NCI-H345 treated with DMSO at 0.1 percent for 48 hours (cell line): ENCODE measurements around the gene EMC10.

Experiments used
- DNase-seq: peaks from one replicate; lab custom pipeline; 2025; ENCODE audit not compliant: unreplicated experiment; lab: John Stamatoyannopoulos, UW

The EMC10 gene

GRCh38 chr19:50495020-50495531 is 18.8 kb downstream of the EMC10 start:
- no peak for DNase-seq

DNA sequence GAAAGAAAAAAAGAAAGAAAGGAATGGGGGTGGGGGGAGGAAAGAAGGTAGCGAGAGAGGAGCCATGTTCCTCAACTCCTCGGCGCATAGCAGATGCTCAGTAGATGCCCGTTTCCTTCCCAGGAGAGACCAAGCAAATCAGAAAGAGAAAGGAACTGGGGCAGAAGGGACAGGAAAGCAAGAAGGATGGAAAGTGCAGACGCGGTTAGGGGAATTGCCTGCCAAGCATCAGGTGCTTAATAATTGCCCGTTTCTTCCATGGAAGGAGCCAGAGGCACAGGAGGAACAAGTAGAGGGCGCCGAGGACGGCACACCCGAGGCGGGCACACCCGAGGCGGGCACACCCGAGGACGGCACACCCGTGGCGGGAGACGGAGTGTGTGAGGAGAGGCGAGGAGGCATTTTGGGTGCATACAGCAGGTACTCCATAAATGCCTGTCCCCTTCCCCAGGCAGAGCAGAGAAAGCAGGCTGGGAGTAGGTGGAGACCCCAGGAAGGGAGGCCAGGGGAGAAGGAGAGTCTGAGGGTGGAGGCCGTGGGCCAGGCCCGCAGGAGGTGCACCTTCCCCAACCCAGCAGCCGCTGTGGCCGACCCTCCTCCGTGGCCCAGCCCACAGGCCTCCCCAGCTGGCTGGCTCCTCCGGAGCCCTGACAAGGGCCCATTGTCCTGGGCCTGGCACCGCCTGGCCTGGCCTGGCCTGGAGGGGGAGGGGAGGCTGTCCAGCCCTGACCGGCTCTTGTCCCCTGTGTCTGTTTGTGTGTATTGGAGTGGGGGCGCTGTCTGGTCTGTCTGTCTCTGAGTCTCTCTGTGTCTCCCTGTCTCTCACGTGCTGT is 20.1 kb downstream of the EMC10 start:
- DNase-seq = no peak

DNA sequence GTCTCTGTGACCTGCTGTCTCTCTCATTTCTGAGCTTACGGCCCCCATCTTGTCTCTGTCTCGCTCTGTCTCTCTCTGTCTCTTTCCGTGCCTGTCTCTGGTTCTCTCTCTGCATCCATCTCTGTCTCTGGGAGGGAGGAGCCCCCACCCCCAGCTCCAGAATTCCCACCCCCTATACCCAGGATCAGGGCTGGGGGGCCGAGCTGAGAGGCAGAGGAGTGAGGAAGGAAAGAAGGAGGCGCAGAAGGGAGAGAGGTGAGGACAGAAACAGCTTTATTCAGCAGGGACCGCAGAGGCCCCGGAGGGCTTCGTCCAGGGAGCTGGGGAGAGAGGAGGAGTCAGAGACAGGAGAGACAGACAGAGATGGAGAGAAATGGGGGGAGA is 20.7 kb downstream of the EMC10 start:
- DNase-seq = no peak

DNA sequence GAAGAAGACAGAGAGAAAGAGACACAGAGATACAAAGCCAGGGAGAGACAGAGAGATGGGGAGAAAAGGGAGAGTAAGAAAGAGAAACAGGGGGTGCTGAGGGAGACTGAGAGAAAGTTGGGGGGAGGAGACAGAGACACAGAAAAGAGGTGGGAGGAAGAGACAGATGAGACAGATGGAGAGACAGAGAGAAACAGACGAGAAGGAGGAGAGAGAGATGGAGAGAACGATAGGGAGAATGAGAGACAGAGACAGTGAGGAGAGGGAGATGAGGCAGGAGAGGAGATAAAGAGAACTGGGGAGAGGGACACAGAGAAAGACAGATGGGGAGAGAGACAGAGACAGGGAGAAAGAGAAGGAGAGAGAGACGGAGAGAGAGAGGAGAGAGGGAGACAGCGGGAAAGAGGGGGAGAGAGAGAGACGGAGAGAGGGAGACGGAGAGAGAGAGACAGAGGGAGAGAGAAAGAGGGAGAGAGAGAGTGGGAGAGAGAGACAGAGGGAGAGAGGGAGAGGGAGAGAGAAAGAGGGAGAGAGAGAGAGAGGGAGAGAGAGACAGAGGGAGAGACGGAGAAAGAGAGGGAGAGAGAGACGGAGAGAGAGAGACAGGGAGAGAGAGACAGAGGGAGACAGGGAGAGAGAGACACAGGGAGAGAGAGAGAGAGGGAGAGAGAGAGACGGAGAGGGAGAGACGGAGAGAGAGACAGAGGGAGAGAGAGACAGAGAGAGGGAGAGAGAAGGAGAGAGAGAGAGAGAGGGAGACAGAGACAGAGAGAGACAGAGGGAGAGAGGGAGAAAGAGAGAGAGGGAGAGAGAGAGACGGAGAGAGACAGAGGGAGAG is 22.1 kb downstream of the EMC10 start:
- no peak for DNase-seq

- DNase-seq = no peak
These were observed 23.9 kb downstream of the EMC10 start for GRCh38 chr19:50500060-50500752.

GRCh38 chr19:50500753-50501151 is 24.4 kb downstream of the EMC10 start:
- DNase-seq = no peak

GRCh38 chr19:50501186-50501567 is 24.9 kb downstream of the EMC10 start:
- DNase-seq = no peak

- DNase-seq = no peak
These were observed 25.5 kb downstream of the EMC10 start for GRCh38 chr19:50501568-50502475.

DNA sequence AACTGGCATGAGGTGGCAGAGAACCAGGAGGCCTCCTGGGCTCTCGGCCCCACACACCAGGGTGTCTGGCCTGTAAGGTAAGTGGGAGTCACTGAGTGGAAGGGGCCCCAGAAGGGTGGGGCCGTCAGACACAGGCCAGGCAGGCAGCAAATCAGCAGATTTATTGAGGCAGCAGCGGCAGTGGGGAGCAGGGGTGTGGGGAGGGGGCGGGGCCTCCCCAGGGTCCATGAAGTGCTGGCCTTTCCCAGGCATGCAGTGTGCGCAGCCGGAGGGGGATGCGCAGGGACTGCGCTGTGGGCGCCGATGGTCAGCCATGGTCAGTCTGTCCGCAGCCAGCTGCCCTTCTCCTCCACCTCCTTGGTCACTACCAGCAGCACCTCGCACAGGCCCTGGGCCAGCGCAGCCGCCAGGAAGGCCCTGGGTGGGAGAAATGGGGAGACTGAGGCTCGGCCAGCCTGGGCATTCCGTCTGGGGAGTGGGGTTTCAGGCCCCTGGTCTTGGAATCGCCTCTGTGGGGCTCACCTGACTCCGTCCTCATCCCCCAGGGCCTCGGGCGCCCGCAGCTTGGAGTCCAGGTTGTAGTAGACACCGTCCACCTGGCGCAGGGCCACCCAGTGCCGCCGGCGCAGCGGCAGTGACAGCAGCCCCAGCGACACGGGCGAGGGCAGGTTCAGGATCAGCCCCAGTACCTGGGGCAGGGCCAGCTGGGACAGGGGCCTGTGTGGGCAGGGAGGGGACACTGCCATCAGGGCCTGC is 29.7 kb downstream of the EMC10 start:
- DNase-seq = no peak

GRCh38 chr19:50506700-50507099 is 30.4 kb downstream of the EMC10 start:
- no peak for DNase-seq

DNA sequence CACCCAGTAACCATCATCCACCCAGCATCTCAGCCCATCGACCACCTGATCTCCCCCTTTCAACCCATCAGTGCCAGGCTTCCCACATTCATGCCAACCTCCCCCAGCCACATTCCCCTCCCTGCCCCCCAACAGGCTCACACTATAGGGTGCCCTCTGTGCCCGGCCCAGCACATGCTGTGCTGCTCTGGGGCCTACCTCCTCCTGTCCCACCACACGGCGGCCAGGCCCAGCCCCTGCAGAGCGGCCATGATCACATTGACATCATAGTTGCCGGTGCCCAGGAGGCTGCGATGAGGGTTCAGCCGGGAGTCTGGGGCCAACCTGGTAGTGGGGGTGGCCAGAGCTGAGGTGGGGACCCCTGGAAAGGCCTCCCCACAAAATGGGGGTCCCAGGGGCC is 31.1 kb downstream of the EMC10 start:
- DNase-seq = no peak

DNA sequence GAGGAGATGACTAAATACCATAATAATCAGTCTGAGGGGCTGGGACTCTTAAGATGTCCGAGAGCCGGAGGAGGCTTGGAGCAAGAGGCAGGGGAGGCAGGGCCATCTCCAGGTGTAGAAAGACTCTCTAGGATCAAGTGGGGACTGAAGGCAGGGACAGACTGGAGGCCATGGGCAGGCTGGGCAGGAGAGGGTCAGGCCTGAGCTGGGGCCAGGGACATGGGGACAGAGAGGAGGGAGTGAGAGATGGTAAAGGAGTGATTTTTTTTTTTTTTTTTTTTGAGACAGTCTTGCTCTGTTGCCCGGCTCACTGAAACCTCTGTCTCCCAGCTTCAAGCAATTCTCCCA is 32.5 kb downstream of the EMC10 start:
- DNase-seq = no peak

GRCh38 chr19:50509366-50509765 is 33.1 kb downstream of the EMC10 start:
- no peak for DNase-seq

DNA sequence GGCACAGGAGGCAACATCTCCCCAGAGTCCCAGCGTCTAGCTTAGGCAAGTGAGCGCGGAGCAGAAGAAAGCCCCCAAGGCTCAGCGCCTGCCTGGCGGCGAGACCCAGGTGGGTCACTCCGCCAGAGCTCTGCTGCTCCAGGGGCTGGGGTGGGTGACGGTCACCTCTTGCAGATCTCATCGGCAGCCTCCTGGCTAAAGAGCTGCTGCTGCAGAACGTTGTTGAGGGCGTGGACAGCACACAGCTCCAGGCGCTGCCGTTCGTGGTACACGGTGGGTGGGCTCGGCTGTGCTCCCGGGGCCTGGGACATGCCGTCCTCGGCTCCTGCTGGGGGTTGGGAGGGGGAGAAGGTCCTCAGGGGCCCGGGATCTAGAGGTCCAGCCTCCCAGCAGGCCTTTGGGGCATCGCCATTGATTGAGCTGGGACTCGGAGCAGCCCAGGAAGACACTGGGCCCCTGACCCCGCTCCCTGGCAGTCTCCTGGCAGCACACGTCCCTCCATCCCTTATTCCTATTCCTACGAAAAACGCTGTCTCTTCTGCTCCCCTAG is 33.9 kb downstream of the EMC10 start:
- no peak for DNase-seq

DNA sequence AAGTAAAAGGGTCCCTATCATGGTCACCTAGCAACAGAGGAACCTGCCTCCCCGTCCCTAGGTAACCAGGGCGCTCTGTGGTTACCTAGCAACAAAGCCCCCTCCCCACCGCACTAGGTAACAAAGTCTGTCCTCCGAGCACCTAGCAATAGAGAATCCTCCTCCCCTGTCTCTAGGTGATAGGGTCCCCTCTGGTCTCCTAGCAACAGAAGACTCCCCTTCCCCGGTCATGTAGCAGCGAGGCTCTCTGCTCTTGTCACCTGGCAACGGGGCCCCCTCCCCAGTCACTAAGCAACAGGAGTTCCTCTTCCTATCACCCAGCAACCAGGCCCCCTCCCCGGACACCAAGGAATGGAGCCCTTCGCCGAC is 34.4 kb downstream of the EMC10 start:
- peak; percentile 49 for DNase-seq

DNA sequence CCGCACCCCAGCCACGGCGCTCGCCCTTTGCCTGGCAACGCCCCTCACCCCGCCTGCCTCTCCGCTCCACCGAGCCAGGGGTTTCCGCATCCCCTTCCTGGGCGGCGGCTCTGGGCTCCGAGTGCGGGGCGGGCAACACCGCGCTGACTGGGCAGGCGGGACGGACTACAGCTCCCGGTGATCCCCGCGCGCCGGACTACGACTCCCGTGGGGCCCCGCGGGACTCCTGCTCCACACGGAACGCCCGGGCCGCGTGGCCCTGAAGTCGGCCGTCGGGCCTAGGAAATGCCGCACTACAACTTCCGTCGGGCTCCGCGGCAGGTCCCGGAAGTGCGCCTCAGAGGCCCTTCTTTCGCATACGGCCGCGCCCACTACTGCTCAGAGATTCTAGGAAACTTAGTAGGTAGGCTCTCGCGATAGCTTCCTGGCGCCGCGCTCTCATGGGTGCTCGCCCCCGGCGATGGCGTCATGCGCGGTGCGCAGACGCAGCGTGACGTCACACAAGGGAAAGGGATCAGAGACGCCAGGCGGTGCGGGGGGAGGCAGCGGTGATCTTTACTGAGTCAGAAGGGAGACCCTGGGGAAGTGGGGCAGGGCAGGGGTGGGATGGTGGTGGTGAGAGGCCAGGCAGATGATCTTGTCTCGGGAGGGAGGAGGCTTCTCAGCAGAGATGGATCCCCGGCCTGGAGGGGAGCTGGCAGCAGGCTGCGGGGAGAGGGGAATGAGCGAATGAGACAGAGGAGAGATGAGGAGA is 34.9 kb downstream of the EMC10 start, which contains the start of gene JOSD2:
Gene JOSD2 (minus strand): TSS at position 123 of the 754 bp plus-strand sequence. CDS start 760 bp downstream, outside the sequence.
- peak; percentile 82 for DNase-seq

GRCh38 chr19:50512112-50512998 is 36.0 kb downstream of the EMC10 start:
- DNase-seq = no peak
